ENCODE data around the gene PTPRK.

Gene PTPRK

DNA sequence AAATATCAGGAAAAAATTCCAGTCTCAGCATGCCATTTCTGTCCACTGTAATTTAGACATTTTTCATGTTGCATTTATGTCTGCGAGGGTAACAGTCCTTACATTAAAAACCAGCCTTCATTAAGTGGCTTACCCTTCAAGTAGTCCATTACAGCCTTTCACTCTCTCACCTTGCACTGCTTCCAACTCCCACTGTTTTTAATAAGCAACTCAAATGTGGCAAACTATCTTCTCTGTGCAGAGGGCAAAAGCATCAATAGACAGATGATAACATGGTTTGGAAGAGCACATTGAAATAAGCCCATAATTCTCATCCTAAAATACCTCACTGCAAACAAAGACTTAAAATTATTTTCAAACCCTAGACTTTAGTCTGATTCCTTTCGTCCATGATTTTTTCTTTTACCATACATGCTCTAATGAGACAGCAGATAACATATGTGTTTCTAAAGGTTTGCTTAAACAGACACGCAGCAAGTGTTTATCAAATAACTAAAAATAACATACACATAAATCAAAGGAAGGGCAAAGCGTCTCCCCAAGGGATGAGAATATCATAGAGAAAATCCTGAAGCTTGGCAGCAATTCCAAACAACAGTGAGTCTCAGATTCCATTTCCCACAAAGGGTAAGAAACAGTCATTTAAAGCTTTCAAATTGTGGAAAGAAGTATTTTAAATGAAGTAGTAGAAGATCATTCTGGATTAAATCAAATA is 130.4 kb downstream of the PTPRK start:
- DNase-seq (ENCODE audit: low read depth in 2 of 2), result no peak

DNA sequence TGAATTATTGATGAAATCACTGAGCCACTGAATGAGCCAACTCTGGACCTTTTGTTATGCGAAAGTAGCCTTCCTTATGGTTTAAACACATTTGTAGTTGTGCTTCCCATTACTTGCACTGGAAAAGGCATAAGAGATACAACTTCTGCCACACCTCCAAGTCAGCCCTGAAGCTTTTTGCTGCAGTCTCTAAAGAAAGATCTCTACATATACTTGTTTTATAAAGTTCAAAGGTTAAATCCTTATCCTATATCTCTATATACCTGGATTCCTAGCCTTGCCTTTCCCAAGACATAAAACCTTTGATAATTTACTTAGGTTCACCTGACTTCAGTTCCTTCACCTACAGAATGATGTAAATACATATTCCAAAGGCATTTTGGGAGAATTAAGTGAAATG is 132.0 kb downstream of the PTPRK start:
- DNase-seq (ENCODE audit: low read depth in 2 of 2), result no peak

DNA sequence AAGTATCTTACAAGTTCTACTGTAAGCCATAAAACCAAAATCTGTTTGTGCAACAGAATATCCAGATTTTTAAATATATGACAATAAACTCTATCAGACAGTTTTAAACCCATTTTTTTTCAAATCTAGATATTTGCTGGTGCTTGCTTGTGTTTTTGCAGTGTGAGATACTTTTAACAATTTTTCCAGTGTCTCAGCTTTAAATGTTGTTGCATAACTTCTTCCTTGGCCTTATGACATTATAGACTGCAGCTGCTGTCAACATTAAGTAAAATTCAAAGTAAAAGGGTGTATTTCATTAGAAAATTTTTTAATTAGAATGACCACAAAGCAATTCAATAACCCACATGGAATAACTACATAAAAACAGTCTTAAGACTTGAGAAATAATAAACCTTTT is 139.5 kb downstream of the PTPRK start:
- no peak for DNase-seq (ENCODE audit: low read depth in 2 of 2)

DNA sequence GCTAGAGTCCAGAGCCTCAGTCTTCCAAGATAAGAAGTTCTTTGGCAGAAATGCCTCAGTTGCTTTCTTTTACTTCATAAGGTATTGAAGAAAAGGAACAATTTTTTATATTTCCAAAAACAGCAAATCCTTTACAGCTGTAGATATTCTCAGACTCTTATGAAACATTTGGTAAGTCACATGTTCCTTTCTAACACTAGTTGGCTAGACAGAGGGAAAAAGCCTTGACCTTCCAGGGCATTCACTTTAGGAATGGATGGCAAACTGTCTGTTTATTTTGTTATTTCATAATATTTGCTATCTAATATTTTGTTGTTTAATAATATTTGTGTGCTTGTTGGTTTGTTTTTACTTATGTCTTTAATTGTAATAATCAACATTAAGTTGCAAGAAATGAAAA is 140.8 kb downstream of the PTPRK start:
- no peak for DNase-seq (ENCODE audit: low read depth in 2 of 2)

DNA sequence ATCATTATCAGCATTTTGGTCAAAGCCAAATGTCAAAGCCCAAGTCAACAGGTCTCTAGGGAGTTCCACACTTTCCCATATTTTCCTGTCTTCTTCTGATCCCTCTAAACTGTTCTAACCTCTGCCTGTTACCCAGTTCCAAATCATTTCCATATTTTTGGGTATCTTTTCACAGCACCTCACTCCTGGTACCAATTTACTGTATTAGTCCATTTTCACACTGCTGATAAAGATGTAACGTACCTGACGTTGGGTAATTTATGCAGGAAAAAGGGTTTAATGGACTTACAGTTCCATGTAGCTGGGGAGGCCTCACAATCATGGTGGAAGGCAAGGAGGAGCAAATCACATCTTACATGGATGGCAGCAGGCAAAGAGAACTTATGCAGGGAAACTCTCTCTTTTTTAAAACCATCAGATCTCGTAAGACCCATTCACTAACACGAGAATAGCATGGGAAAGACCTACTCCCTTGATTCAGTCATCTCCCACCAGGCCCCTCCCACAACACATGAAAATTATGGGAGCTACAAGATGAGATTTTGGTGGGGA is 143.4 kb downstream of the PTPRK start:
- no peak for DNase-seq (ENCODE audit: low read depth in 2 of 2)

DNA sequence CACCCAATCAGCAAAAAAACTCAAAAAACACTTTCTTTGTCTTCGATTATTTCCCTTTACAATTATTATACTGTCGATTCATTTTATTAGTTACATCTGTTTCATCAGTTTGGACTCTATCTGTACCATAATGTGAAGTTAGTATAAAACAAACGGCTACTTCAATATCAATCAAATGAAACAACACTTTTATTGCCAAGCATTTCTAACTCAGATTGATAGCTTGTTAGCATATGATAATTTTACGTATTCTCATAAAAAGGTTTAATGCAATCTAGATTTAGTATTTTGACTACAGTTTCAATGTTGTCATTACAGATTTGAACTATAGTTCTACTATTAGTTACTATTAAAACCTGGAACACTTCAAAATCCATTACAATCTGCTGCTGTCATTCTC is 149.3 kb downstream of the PTPRK start:
- DNase-seq (ENCODE audit: low read depth in 2 of 2), result no peak

DNA sequence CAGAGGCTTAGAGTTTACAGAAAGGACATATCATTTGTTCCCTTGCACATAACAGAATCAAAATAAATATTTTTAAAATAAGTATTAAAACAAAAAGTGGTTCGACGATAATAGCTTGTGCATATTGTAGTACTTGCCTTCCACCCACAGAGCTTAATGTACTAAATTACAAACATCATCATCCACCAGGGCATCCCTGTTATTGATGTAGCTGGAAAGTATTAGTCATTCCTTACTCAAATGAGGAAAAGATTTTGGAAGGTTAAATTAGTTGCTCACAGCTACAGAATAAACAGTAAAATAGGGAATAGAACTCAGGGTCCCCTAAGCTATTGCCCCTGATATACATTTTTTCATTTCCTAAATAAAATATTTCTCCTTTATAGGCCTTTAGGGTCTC is 150.3 kb downstream of the PTPRK start:
- DNase-seq (ENCODE audit: low read depth in 2 of 2), result no peak

DNA sequence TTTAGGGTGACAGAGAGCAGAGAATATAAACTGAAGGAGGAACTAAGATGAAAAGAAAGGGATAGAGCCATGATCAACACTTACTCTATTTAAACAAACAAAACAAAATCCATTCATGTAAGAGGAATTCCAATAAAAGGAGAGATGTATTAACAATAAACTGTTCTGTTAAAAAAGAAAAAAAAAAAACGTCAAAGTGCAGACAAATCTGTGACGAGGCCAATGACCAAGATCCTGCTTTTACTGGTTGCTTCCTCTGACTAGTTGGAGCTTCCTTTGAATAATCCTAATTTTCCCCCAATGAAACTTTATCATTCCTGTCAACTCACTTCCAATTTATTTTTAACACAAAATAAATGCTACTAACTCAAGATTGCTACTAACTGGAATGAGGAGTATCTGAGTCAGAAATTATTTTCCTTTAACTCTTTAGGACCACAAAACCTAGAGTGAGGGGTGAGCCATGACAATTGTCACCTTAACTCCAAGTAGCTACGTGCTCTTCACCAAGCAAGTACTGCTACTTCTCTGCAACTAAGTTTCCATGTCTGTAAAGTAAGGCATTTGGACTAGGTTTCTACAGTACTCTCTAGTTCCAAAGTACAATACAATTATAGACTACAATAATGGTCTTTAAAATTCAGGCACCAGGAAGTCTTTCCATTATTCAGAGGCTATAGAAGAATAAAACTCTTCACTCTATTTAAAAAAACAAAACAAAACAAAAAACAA is 152.0 kb downstream of the PTPRK start:
- no peak for DNase-seq (ENCODE audit: low read depth in 2 of 2)

DNA sequence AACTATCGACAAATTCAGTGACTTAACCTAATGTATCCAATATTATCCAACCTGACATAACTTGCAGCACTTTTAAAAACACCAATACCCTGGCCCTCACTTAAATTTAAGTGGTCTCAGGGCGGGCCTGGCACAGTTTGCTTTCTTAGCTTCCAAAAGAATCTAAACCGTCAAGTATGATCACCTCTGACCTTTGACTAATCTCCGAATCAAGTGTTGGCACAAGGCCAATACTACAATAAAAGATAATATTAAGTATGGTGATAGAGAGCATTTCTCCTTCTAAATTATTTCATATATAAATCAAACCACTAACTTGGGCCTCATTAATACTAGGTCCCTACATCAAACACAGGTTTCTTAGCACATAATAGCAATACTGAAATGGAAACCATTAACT is 153.0 kb downstream of the PTPRK start:
- no peak for DNase-seq (ENCODE audit: low read depth in 2 of 2)

DNA sequence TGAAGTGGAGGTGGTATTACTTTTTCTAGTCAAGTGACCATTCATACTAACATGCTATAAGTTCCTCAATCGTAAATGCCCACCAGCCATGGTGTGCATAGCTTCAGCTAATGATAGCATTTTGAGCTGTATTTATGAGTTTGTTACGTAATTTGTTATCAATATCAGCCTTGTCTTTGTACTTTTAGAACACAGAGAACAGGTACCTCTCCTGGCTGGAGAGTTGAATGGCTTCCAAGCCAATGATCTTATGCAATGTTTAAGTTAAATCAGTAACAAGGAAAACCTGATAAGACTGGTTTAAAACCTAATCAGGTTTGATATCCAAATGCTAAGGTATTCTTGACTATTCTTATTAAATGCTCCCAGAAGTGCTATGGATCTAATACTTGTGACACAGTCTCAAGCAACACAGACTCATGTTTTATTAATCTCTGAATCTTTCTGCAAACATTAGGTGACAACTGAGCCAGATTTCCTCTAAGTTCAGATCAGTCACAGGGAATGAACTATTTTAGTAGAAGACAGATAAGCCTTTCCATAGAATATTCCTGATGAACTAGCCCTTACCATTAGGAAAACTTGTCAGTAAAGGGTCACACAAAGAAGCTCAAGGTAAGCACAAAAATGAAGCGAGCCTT is 154.8 kb downstream of the PTPRK start:
- no peak for DNase-seq (ENCODE audit: low read depth in 2 of 2)

DNA sequence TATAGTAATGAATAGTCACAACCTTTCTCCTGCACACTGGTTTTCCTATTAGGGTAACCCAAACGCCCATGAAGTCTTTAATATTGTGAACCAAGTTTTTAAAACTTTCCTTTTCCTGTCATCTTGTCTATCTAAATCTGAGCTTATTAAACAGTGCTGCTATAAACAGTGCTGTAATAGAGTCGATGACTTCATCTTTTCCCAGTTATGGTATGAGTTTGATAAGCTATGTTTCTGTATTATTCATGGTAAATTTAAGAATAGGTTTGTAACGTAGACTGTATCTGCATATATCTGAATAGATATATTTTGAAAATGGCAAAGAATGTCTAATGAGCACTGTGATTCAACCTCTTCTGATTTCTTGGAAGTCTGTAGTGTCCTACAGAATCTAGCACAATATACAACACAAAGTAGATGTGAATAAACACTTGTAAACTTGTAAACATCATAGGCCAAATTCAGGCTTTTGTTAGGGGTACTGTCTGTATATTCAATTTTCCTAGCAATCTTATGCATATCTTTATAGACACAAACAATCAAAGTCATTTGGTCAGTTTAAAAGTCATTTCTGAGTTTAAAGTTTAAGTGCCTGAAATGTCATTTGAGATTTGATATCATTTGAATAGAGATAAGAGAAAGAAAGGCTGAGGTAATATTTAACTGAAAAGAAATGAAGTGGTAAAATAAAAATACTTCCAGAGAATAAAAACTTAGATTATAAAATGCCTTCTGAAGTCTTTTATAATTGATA is 155.5 kb downstream of the PTPRK start:
- DNase-seq (ENCODE audit: low read depth in 2 of 2), result no peak

DNA sequence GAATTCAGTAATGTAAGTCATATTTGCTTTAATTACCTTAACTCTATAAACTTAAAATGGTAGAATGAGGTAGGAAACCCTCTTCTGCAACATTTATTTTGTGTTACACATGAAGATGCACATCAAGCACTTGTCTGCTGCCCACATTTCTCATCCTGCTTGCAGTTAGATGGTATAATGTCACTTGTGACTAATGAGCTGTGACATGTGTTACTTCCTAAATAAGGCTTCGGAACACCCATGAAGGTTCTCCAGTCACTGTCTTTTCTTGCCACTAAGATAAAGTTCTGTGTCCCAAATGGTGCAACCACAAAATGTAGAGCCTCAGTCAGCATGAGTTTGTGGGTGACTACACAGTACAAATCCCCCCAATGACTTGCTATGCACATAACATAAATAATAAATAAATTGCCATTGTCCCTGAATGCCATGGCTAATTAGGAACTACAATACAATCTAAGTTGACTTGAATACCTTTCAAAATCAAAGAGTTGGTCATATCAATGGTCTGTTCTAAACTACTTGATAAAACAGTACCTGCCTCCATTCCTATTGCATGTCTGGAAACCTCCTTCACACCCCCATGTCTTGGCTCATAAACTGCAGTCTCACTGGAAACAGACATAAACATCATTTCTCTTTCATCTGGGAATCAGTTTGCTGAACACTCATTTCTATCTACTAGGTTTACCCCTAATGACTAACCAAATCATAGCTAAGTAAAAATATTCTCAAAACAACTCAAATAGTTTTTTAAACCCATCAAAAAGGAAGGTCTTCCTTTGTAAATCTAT is 157.2 kb downstream of the PTPRK start:
- no peak for DNase-seq (ENCODE audit: low read depth in 2 of 2)

DNA sequence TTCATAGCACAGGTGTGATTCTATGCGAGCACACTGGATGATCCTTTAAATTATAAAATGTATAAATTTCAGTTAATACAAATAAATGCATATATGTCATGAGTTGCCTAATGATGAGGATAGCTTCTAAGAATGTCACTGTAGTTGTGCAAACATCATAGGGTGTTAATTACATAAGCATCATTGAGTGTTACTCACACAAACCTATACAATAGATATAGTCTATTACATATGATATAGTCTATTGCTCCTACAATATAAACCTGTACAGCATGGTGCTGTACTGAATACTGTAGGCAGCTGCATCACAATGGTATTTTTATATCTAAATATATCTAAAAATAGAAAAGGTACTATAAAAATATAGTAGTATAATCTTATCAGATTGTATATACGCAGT is 159.0 kb downstream of the PTPRK start:
- no peak for DNase-seq (ENCODE audit: low read depth in 2 of 2)

DNA sequence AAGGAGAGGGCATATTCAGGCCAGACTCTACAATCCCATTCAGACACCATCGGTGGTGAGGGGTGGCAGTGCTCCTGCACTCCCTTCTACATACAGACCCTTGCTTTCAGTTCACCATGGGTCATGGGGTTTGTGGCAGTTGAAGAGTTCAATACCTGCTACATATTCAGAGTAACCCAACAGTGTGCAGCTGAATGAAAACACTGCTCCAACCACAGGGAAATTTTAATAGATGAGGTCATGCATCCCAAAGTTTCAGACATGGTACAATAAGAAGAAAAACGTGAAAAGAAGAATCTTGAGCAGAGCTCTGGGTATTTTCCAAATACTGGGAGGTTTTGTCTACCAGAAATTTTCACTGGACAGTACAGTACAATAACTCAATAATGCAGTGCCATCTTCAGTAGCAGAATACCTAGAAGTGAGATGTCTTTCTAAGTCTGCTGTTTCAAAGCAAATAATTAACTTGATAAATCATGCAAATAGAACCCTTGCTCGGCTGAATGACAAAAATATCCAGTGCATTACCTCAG is 162.1 kb downstream of the PTPRK start:
- no peak for DNase-seq (ENCODE audit: low read depth in 2 of 2)

DNA sequence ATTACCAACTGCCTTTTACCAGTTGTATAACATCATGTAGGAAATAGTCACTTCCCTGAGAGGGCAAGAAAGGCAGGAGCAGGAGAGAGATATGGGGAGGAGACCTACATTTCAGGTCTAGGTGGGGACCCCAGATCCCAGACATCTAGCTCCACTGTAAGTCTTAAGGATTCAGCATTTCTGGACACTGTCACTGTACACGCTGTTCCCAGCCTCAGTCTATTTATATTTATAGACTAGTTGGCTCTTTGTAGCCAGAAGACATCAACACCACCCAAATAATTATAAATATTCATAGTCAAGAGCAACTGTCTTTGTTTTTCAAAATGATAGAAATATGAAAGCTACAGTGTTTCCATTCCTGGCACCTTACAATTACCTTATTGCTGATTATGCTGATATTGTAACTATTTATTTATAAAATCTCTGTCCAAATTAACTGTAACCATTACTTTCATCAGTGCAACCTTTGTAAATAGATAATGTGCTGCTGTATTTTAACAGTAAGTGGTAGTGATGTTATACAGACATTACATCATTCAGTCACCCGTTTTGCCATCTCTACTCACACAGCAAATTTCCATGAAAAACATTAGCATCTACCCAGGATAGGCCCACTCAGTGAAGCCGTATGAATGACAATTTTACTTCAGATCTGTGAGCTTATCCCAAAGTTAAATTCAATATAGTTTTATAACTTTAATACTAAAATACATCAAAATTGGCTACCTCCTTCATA is 162.8 kb downstream of the PTPRK start:
- DNase-seq (ENCODE audit: low read depth in 2 of 2), result no peak

DNA sequence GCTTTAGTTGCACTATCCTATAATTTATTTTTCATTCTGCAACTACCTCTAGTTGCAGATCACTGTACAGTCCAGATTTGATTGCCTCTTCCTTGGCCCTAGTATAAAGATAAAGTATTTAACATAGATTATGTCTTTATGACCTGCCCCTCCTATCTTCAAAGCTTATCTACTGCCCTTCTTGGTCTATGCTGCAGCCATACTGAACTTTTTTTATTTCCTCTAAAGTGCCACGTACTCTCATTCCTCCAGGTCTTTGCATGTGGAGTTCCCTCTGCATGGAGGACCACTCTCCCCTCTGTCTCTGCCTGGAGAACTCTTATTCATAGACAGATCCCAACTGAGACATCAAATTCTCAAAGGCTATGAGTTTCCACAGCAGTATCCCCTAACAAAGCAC is 168.0 kb downstream of the PTPRK start:
- no peak for DNase-seq (ENCODE audit: low read depth in 2 of 2)

DNA sequence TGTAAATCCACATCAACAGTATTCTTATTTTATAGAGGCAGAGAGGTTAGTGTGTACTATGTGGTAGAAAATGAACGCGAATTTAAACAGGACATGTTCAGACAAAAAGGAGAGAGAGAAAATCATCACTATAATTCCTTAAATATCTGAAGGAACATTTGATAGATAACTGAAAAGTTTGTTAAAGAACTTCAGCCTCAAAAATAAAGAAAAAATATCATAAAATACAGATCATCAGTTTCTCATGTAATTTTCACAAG is 169.2 kb downstream of the PTPRK start:
- no peak for DNase-seq (ENCODE audit: low read depth in 2 of 2)

DNA sequence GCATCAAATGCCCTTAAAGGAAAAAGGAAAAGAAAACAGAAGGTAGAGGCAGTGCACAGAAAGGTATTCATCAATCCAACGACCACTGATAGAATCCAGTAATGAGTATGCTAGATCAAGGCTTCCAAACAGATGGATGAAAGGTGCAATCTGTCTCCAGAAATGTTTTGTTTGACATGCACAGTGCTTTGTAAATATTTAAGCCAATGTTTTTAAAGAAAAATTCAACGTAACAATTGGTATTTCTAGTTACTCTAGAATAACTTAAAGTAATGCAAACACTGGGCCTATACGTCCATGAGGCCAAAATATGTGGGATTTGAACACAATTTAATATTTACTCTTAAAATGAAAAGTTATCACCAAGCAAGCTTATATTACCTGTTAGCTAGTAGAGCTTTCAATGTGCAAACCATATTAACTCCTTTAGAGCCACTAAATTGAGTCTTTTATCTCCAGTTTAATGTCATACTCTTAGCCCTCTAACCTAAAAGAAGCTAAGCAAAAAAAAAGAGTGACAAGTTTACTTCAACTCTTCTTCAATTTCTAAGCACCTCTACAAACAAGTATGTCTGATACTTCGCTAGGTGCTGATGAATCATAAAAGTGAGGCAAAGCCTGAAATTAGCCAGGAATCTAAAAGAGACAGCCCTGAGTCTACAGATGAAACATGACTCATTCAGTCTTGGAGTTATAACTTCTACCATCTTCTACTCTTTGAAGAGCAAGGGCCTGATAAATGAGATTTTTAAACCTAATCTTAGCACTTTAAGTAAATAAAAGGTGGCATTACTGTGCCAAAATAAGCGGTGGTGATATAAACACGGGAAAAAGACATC is 169.8 kb downstream of the PTPRK start:
- no peak for DNase-seq (ENCODE audit: low read depth in 2 of 2)

DNA sequence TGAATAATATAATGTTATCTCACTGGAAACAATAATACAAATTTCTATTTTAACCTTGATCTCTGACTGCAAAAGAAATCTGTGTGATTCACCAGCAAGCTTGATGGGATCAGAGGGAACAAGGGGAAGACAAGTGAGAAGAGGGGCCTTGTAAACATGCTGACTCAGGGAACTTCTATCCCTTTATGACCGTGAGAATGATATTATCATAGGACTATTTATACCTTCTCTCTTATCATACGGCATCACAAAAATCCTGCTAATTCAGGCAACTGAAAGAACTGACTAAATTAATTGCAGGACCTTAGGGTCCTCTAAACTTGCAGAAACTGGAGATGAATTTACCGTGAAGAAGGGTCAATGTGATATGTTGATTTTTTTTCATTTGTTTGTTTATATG is 173.3 kb downstream of the PTPRK start:
- DNase-seq (ENCODE audit: low read depth in 2 of 2), result no peak

DNA sequence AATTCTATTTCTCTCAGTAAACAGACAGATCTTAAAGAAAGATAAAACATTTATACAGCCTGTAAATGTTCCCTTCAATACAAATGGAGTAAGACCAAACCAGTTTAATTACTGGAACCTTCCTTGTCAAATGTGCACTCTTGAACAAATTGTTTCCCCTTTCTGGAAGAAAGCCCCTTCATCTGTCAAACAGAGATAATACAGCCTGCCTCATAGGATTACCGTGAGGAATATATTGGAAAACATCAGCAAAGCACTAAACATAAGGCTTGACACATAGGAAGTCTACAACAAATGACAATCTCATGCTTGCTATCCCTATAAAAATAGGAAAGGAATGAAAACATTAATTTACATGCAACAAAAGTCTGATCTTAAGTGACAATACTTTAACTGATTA is 173.8 kb downstream of the PTPRK start:
- no peak for DNase-seq (ENCODE audit: low read depth in 2 of 2)
